K562 (cell line): Measurements from ENCODE around the gene MCM5. TPM values are rescaled to one million over a fixed set of nuclear protein-coding genes. Genes with fewer than 3 reads are reported as not detected.
A peak's percentile ranks its signal among the peaks of the same experiment; 100 is the strongest.

Experiments used
- AFF4 ChIP-seq: sonication (generic); formaldehyde crosslinking; IDR thresholded peaks from 2 replicates; pipeline ENCODE4 v1.8.0; 2023; ENCODE audit warnings: mild to moderate bottlenecking, missing genetic modification reagents
- ATF1 ChIP-seq, 2 experiments: fragments of 450-650 bp in 1 of 2; IDR thresholded peaks; 2 replicates each; pipeline ENCODE4 v1.6.1; 2016; ENCODE audit warnings: missing compliant biosample characterization in 1 of 2, missing genetic modification characterization in 1 of 2
- BACH1 ChIP-seq: fragments of 200-800 bp; sonication (Bioruptor generic); IDR thresholded peaks from 2 replicates; pipeline ENCODE4 v1.6.1; 2016; ENCODE audit warnings: missing genetic modification characterization, missing compliant biosample characterization
- ESRRA ChIP-seq: fragments of 450-650 bp; IDR thresholded peaks from 2 replicates; pipeline ENCODE4 v1.6.1; 2014; ENCODE audit warnings: low read depth, mild to moderate bottlenecking, moderate library complexity, borderline replicate concordance
- HNRNPLL ChIP-seq: fragments of 200-400 bp; formaldehyde crosslinking; IDR thresholded peaks from 2 replicates; pipeline ENCODE4 v1.6.1; 2017; ENCODE audit warnings: low read length, low read depth, mild to moderate bottlenecking; ENCODE audit not compliant: poor library complexity, severe bottlenecking
- ID3 ChIP-seq, 2 experiments: fragments of 250-450 bp in 1 of 2; fragments of 450-650 bp in 1 of 2; sonication (Bioruptor Pico) in 1 of 2; IDR thresholded peaks; 2 replicates each; pipeline versions ENCODE4 v1.6.1 to v1.8.0; 2016 to 2021; ENCODE audit warnings: mild to moderate bottlenecking in 2 of 2, moderate library complexity in 2 of 2, missing compliant biosample characterization in 1 of 2, missing genetic modification characterization in 1 of 2
- NFE2 ChIP-seq: IDR thresholded peaks from 2 replicates; pipeline ENCODE4 v1.6.1; 2014; ENCODE audit warnings: antibody characterized with exemption, low read depth
- NFIX ChIP-seq: fragments of 250-450 bp; sonication (Bioruptor Pico); IDR thresholded peaks from 2 replicates; pipeline ENCODE4 v1.4.0; 2020; ENCODE audit warnings: low read depth, mild to moderate bottlenecking, moderate library complexity
- NKRF ChIP-seq: fragments of 450-650 bp; IDR thresholded peaks from 2 replicates; pipeline ENCODE4 v1.6.1; 2016; ENCODE audit warnings: borderline replicate concordance
- PHF20 ChIP-seq: fragments of 450-650 bp; IDR thresholded peaks from 2 replicates; pipeline ENCODE4 v1.6.1; 2018; ENCODE audit not compliant: partially characterized antibody
- SAP30 ChIP-seq: fragments of 200-600 bp; sonication (generic); IDR thresholded peaks from 2 replicates; pipeline ENCODE4 v1.6.1; 2012; ENCODE audit warnings: borderline replicate concordance, low read depth, mild to moderate bottlenecking, moderate library complexity, low read length, control low read depth, inconsistent platforms; ENCODE audit not compliant: insufficient read depth, poor library complexity, severe bottlenecking
- SIN3A ChIP-seq, 2 experiments: fragments of 150-350 bp in 1 of 2; IDR thresholded peaks; 2 replicates each; pipeline ENCODE4 v1.6.1; 2011 to 2016; ENCODE audit warnings: borderline replicate concordance in 2 of 2, low read depth in 2 of 2, low read length in 2 of 2, mild to moderate bottlenecking in 2 of 2, moderate library complexity in 2 of 2; ENCODE audit not compliant: control insufficient read depth in 1 of 2
- SRSF1 ChIP-seq: fragments of 200-400 bp; formaldehyde crosslinking; IDR thresholded peaks from 2 replicates; pipeline ENCODE4 v1.6.1; 2017; ENCODE audit warnings: mild to moderate bottlenecking, low read depth, low read length, moderate library complexity
- TAF7 ChIP-seq: fragments of 450-650 bp; IDR thresholded peaks from 2 replicates; pipeline ENCODE4 v1.6.1; 2016; ENCODE audit warnings: missing genetic modification characterization, missing compliant biosample characterization
- TBP ChIP-seq: optimal IDR thresholded peaks from 2 replicates; pipeline ENCODE3; 2011; ENCODE audit warnings: low read depth, low read length, improper control_type of control experiment
- TGIF2 ChIP-seq: sonication (generic); formaldehyde crosslinking; IDR thresholded peaks from 2 replicates; pipeline ENCODE4 v1.8.1; 2022; ENCODE audit warnings: mild to moderate bottlenecking, missing genetic modification reagents, moderate library complexity
- XRCC4 ChIP-seq: IDR thresholded peaks from one replicate; pipeline ENCODE4 v1.6.1; 2011; ENCODE audit not compliant: insufficient read depth, insufficient read length; ENCODE audit errors: extremely low read depth
- ZNF77 ChIP-seq: fragments of 250-450 bp; sonication (Bioruptor Pico); IDR thresholded peaks from 2 replicates; pipeline ENCODE4 v1.5.0; 2020
- polyA plus RNA-seq, 8 experiments: library from polyadenylated mRNA; depleted of rRNA in 4 of 8; stranded (reverse) in 5 of 8; unstranded in 3 of 8; fragments of >200 nt; fragmentation: Nextera tagmentation in 2 of 8; fragmentation: Illumina TruSeq in 1 of 8; extraction: Ambion mirVana in 2 of 8; extraction: Trizol in 1 of 8; gene quantifications; 2 replicates each; pipeline versions ENCODE4 v1.2.1 to v1.2.3, GENCODE V29; 2011 to 2014; ENCODE audit warnings: inconsistent platforms in 1 of 8, missing spikeins in 1 of 8
- total RNA-seq, 7 experiments: library from RNA; depleted of rRNA in 6 of 7; stranded (reverse); fragments of >200 nt in 6 of 7; fragmentation: Illumina TruSeq in 2 of 7; extraction: Trizol in 2 of 7; gene quantifications; 2 replicates each; pipeline versions ENCODE4 v1.2.1 to v1.2.3, GENCODE V29; 2011 to 2021; ENCODE audit warnings: low replicate concordance in 1 of 7

Gene MCM5
- total and polyA plus RNA-seq, 9 of the 15 experiments (the other 6 are each of a cell fraction or from before 2014, with no cell fraction given), result 5.6 to 180 (median 66.1) TPM

- TF ChIP-seq PHF20 (peak; percentile 62), SAP30 (peak; percentile 78), XRCC4 (no peak), NKRF (peak; percentile 61; the same call in 1 of the 2 replicates), NFE2 (no peak), TGIF2 (CRISPR knock-in tag) (no peak), NFIX (CRISPR knock-in tag) (no peak), ESRRA (peak; percentile 31; the same call in 1 of the 2 replicates), ZNF77 (no peak), TBP (peak; percentile 74), SIN3A (IDR thresholded peaks at IDR 0.05; ENCODE audit: borderline replicate concordance in 2 of 2, control insufficient read depth in 1 of 2, low read depth in 2 of 2, low read length in 2 of 2) (peak in 1 of 2 experiments; percentile 50; a peak in 1 of 4 replicates), SRSF1 (no peak), HNRNPLL (peak; percentile 60), ATF1 (CRISPR knock-in tag; IDR thresholded peaks at IDR 0.05) (no peak), ATF1 (tag; IDR thresholded peaks at IDR 0.05) (peak; percentile 71), BACH1 (tag) (0 out of 2 replicates have a peak, but pooled peaks have one; percentile 15), TAF7 (tag) (peak; percentile 87), AFF4 (peak; percentile 82), ID3 (CRISPR knock-in tag; IDR thresholded peaks at IDR 0.05) (no peak), ID3 (tag; IDR thresholded peaks at IDR 0.05) (0 out of 2 replicates have a peak, but pooled peaks have one; percentile 29)
Observed at GRCh38 chr22:35399678-35400500, at the start of gene MCM5 (continued).
